ENCODE measurements around the gene KYNU. TPM values are rescaled to one million over a fixed set of nuclear protein-coding genes. Genes with fewer than 3 reads are reported as not detected.

Gene KYNU
- total RNA-seq, 1 experiment from 2014 or later = 0.37 TPM

DNA sequence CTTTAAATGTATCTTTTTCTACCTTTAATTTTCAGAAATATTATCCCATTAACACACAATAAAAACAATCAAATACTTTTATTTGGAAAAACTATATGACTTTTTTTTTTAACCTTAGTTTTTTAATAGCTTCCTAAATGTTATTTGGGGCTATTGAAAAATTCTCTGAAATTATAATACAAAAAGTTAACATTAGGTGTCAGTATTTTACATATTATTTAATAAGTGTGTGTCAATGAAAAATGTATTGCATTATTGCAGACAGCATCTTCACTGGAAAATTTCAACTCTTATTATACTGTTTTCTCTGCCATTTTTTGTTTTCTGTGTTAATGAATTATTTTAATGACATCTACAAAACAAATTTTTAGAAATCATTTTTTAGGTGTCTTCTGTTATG is 200.6 kb downstream of the KYNU start:
- Histone ChIP-seq H3K4me2 (ENCODE audit: insufficient read depth, insufficient read length, low read length) (no peak overlapping the region), H2AFZ (ENCODE audit: low read length) (no peak overlapping the region), H2BK5ac (ENCODE audit: insufficient read length, low read length) (no peak overlapping the region), H2BK120ac (ENCODE audit: low read depth, low read length, poor library complexity, severe bottlenecking) (no peak overlapping the region), H2AK5ac (ENCODE audit: insufficient read length, low read length) (no peak overlapping the region), H3K23ac (ENCODE audit: insufficient read length, low read depth, low read length) (no peak overlapping the region), H4K5ac (ENCODE audit: insufficient read length, low read depth, low read length) (no peak overlapping the region), H3K56ac (ENCODE audit: insufficient read length, low read depth, low read length) (no peak overlapping the region), H3K79me2 (ENCODE audit: insufficient read depth, low read length) (no peaks in the 10 kb centered on the region), H3K9me3 (ENCODE audit: control insufficient read depth, low read depth, low read length) (no peaks in the 10 kb centered on the region), H3K18ac (ENCODE audit: insufficient read length, low read depth, low read length) (no peak overlapping the region), H2BK15ac (ENCODE audit: low read depth, low read length) (no peak overlapping the region), H3K79me1 (ENCODE audit: insufficient read depth, low read depth, low read length, poor library complexity, severe bottlenecking) (no peaks in the 10 kb centered on the region), H3K23me2 (ENCODE audit: insufficient read length, low read depth, low read length, poor library complexity, severe bottlenecking) (no peaks in the 10 kb centered on the region), H4K20me1 (ENCODE audit: control insufficient read depth, insufficient read depth, insufficient read length) (no peaks in the 10 kb centered on the region), H2BK12ac (ENCODE audit: insufficient read length, low read depth, low read length) (no peak overlapping the region), H3K9ac (ENCODE audit: extremely low read depth, insufficient read length, low read length) (no peak overlapping the region), H3K27me3 (ENCODE audit: insufficient read depth, low read length) (no peaks in the 10 kb centered on the region), H4K8ac (replicated peaks; ENCODE audit: insufficient read length, low read depth, low read length) (no peak overlapping the region), H2BK20ac (ENCODE audit: low read depth, low read length, poor library complexity, severe bottlenecking) (no peak overlapping the region), H3K14ac (ENCODE audit: insufficient read depth, low read length) (no peak overlapping the region), H3K27ac (ENCODE audit: insufficient read length, low read depth, low read length) (no peak overlapping the region), H4K91ac (ENCODE audit: insufficient read length, low read depth, low read length) (no peak overlapping the region), H3T11ph (ENCODE audit: low read length) (no peak overlapping the region), H3K4me1 (ENCODE audit: insufficient read depth, low read length) (no peaks in the 10 kb centered on the region), H3K4ac (ENCODE audit: low read depth, low read length) (no peak overlapping the region)
- Mint-ChIP-seq H3K4me1 (no peaks in the 10 kb centered on the region), H3K27ac (no peak overlapping the region), H3K4me3 (no peak overlapping the region), H3K9me3 (peaks cover 23 to 27% of the 10 kb centered on the region in 2 experiments), H3K27me3 (ENCODE audit: low read depth) (no peaks in the 10 kb centered on the region; the same call in 1 of the 2 replicates), H3K36me3 (ENCODE audit: insufficient read depth in 1 of 3, low read depth in 3 of 3) (peaks cover 3 to 21% (median 10%) of the 10 kb centered on the region in 3 experiments; a peak in 6 of 7 replicates)
- DNase-seq = no peak
- TF ChIP-seq CTCF (conservative IDR thresholded peaks at IDR 0.05) = no peak

Data from H9 (cell line).